HG03520 (cell line): ENCODE data around the gene POLR2F.
A peak's percentile ranks its signal among the peaks of the same experiment; 100 is the strongest.

Source experiments
- ATAC-seq: cut with Tn5 transposase; IDR thresholded peaks from one replicate; pipeline ENCODE4 v1.9.1; 2021; ENCODE audit warnings: mild to moderate bottlenecking, moderate library complexity; ENCODE audit not compliant: unreplicated experiment

The POLR2F gene

DNA sequence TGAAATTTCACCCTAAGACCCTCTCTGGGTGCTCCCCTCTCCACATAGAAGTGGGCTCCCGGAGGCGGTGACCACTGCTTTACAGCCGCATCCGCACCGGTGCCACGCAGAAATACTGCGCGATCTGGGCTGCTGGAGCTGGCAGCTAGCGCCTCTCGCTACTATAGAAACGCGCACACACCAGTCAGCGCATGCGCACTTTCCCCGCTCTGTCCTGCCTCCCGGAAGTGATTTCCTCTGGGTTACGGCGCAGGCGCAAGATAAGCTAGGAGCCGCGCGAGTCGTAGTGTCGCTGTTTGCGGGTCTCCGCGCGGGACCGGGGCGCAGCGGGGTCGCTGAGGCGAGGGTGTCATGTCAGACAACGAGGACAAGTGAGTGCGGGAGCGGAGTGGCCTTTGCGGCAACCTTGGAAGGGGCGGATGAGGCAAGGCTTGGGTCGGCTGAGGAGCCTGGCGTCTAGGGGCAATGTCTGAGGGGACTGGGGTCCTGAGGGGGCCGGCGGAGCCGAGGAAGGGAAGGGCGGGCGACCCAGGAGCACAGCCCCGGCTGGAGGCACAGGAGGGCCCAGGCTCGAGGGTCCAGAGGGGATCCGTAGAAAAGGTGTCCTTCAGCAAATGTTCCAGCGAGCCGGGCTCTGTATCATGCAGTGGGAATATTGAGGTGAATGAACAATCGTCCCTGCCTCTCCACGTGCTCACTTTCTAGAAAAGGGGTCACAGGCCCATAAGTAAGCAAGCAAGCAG lies at the start of gene POLR2F, which contains the start of gene C22orf23:
Gene POLR2F, plus strand, starts transcription at position 263 of the 743 bp plus-strand sequence. Its CDS starts 89 bp downstream, at position 352.
Gene C22orf23, minus strand, starts transcription at position 165 of the 743 bp plus-strand sequence. CDS start 452 bp downstream, outside the sequence.
- ATAC-seq = peak; percentile 75

DNA sequence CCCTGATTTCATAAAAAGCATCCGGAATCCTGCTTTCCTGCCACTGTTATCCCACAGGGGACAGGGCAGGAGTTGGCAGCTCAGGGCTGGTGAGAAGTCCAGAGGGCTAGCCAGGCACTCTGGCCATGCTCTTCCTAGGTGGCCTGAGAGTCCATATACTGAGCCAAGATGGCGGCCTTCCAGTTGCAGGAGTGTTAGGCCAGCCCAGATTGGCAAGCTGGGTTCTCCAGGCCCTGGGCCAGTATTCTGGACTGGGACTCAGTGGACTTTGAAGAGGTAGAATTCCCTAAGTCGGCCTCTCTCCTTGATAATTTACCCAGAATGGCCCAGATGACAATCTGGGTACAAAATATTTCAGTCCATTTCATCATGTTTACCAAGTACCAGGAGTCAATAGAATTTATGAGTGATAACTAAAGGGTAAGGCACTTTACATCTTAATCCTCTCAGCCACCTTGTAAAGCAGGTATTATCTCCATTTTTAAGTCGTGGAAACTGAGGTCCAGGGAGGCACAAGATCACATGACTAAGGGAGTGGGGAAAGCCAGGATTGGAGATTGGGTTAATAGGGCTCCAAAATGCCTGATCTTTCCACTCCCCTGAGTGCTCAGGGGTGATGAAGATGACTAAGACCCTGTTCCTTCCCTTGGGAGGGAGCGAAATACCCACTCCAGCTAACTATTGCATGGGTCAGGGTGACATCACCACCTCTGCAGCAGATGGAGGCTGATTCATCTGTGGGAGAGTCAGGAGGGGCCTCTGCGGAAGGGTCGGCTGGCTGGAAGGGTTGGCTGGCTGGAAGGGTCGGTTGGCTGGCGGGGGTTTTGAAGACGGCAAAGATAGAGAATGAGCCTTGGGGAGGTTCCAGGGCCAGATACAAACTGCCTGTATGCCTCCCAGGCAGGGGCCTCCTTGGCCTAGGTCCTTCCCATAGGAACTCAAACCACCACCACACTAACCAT lies 48.6 kb upstream of the POLR2F start:
- ATAC-seq = no peak

- peak; percentile 79 for ATAC-seq
These were observed 47.8 kb upstream of the POLR2F start, which contains the start of gene MICALL1 for GRCh38 chr22:37905534-37906363. Gene MICALL1, plus strand, starts transcription at chr22:37906297. Its CDS starts 126 bp downstream, at chr22:37906423.

- ATAC-seq = peak; percentile 12
These were observed 47.0 kb upstream of the POLR2F start for GRCh38 chr22:37906364-37907008.

DNA sequence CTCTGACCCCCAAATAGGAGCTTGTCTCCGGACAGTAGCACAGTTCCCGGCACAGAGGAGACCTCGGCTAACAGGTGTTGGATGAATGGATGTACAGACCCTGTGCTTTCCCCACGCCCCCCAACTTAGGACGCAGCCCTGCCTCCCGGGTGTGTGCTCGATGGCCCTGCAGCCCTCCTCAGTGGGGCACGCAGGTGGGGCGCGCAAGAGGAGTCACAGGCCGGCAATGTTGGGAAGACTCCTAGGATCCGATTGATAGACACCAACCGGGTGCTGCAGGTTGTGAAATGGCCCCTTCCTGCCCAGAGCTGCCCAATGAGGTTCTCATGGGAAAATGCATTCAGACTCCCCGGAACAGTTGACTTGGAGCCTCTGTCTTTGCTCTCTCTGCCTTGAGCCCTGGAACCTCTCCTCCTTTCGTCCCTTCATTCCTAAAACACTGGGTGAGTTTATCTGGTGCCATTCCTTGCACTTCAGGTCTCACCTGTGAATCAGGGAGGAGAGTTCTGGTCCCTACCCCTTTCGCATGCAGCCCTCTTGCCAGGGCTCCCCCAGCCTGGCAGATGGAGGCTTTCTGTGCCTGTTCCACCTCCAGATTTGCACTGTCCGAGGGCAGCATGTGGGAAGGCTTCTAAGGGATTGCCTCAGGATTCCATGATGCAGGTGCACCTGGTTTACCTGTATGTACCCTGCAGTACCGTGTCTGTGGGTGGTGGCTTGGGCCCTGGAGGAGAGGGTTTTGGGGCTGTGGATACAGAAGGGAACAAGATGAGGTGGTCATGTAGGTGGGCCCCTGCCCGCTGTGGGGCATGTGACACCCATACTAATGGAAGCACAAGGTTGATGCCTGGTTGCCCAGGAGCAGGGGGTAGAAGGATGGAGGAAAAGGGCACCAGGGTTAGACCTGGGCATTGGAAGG lies 46.2 kb upstream of the POLR2F start:
- no peak for ATAC-seq

DNA sequence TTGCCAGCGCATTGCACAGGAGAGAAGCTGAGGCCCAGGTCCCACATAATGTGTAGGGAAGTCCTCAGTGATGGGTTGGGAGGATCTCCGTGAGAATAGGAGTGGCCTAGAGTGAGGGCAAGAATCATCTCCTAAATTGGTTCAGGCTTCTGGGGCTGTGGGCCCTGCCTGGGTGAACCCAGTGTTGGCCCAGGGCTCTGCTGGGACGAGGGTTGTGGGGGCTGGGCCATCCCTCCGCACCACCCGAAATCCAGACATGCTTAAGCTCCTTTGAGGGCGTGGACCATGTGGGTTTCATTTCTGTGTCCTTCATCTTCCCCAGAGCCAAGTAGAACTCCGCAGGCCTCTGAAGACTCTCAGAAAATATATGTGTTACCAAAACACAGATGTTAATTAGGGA lies 43.7 kb upstream of the POLR2F start:
- no peak for ATAC-seq

DNA sequence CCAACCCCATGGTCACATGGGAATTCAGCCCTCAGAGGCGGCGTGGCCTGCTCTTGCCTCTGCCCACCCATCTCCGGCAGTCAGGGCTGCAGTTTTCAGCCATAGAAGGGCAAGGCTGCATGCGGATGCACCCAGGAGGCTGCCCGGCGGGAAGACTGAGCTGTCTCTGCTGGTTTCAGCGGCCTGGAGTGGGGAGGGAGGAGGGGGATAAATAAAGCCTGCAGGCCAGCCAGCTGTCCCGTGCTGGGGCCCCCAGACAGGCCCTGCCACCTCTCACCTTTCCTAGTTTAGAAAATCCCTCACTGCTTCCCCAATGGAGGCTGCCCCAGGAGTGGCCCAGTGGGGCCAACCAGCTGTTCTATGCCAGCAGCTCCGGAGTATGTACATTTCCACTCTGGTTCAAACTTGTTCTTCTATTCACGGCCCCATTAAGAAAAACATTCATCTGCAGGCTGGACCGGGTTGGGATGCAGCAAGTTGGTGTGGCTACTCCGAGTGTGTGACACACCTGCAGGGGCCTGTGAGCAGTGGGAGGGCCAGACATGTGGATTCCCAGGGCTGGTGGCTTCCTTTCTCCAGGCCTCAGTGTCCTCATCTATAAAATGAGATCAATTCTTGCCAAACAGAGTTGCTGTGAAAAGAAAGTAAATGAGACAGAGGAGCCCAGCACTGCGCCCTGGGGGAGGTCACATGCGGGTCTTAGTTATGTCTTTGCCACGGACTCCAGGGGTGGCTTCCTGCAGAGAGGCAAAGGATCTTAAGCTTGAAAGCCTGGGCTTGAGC lies 42.4 kb upstream of the POLR2F start:
- ATAC-seq = no peak

DNA sequence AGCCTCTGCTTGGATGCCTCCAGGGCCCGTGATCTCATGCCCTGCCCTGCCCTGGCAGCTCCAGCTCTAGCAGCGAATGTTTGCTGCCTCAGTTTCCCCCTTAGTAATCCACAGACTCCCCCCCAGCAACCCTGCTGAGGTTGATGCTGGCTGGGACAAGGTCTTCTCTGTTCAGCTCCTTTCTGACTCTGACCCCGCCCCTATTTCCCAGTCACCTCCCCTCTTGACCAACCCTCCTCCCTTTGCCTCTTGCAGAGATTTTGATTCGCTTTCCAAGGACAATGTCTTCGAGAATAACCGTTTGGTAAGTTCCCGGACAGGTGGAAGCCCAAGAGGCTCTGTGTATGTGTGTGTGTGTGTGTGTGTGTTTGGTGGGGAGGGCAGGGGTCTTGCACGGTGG lies 41.8 kb upstream of the POLR2F start:
- ATAC-seq = no peak

- ATAC-seq = no peak
These were observed 41.3 kb upstream of the POLR2F start for GRCh38 chr22:37912171-37912570.

DNA sequence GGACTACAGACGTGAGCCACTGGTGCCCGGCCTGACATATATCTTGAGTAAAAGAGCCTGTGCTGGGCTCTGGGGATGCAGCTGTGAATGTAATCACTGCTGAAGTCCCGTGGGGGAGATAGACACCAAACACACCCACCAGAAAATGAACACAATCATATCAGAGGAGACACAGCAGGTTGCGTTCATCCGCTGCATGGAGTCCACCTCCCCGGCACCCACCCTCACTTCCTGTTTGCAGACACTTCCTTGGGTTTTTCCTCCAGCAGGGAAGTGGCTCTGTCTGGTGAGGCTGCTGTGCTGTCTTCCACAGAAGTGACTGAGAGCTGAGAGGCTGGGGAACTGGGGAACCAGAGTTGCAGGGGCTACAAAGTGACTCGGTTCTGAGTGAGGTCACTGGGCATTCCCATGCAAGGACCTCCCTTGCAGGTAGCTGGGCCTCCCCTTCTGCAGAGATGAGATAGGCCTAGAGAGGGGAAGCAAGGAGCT lies 40.2 kb upstream of the POLR2F start:
- ATAC-seq = no peak

DNA sequence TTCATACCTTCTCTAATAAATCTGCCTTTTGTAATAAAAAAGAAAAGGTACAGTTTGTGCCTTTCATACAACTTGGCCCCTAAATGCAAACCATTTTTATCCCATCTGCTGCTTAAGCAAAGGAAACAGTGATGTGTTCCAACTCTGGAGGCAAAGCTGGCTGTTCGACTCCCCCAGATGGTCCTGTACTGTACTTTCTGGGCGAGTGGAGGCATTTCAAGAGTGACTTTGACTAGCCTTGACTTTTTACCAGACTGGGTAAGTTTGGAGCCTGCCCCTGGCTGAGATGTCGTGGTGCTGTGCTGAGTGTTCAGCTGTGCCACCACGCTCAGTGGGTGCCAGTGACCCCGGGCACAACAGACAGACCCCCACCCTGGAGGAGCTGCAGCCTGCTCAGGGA lies 37.2 kb upstream of the POLR2F start:
- no peak for ATAC-seq

DNA sequence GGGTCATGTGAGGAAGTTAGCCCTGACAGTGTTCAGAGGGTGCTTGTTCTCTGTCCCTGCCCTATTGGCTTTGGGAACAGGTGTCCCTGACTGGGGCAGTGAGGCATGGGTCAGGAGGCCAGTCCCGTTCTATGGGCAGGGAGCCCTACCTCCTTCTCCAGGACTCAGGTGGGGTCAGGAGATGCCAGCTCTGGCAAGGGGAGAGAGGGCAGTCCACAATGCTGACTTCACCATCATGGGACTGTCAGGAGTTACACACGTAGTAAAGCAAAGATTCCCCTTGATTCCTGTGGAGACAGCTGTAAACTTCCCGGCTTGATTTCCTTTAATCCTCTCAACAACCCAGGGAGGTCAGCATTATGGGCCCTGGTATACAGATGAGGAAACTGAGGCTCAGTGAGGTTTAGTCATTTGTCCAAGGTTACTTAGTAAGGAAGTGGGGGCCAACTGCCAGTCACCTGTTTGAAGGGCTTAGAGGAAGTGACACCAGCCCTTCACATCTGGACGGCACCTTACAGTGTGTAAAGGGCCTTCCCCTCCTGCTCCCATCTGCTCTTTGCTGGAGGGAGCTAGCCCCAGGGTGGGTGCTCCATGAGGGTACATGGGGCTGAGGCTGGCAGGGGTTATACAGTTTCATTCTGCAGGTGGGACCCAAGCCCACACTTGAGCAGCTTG lies 35.5 kb upstream of the POLR2F start:
- ATAC-seq = no peak

- ATAC-seq = no peak
These were observed 34.8 kb upstream of the POLR2F start for GRCh38 chr22:37918580-37919270.

- ATAC-seq = no peak
These were observed 33.4 kb upstream of the POLR2F start for GRCh38 chr22:37920126-37920525.

GRCh38 chr22:37922191-37922590 lies 31.3 kb upstream of the POLR2F start:
- no peak for ATAC-seq

- no peak for ATAC-seq
These were observed 29.6 kb upstream of the POLR2F start for GRCh38 chr22:37923927-37924326.
